Peyer's patch (tissue), 4 donors: ENCODE measurements around the gene LTBR. TPM values are rescaled to one million over a fixed set of nuclear protein-coding genes. Genes with fewer than 3 reads are reported as not detected.

Experiments used
- DNase-seq, 3 donors: peaks; one replicate each; pipeline ENCODE4 v3.0.0-alpha.2; 2017 to 2019
- H3K27ac ChIP-seq, 4 donors: fragments of 200-600 bp; sonication (generic); one replicate each; pipeline ENCODE4 v1.5.1; 2016 to 2019
- H3K27me3 ChIP-seq, 2 donors: fragments of 200-600 bp; sonication (generic); one replicate each; pipeline ENCODE4 v1.5.1; 2019
- H3K36me3 ChIP-seq, 3 donors: fragments of 200-600 bp; sonication (generic); one replicate each; pipeline ENCODE4 v1.5.1; 2016 to 2019
- H3K4me1 ChIP-seq, 4 donors: fragments of 200-600 bp; sonication (generic); one replicate each; pipeline ENCODE4 v1.5.1; 2016 to 2019
- H3K4me3 ChIP-seq, 4 donors: fragments of 200-600 bp; sonication (generic); 1 replicate in 3 of 4; 2 replicates in 1 of 4; pipeline ENCODE4 v1.5.1; 2016 to 2019; ENCODE audit warnings: mild to moderate bottlenecking in 1 of 4
- H3K9me3 ChIP-seq, 4 donors: fragments of 200-600 bp; sonication (generic); one replicate each; pipeline ENCODE4 v1.5.1; 2016 to 2019; ENCODE audit warnings: mild to moderate bottlenecking in 1 of 4
- CTCF ChIP-seq, 6 experiments: fragments of 450-650 bp in 4 of 6; fragments of 200-600 bp in 2 of 6; sonication (generic) in 1 of 6; IDR thresholded peaks; one replicate each; pipeline ENCODE4 v1.5.1; 2017 to 2019; ENCODE audit warnings: antibody characterized with exemption in 6 of 6, mild to moderate bottlenecking in 3 of 6, moderate library complexity in 1 of 6
- POLR2A ChIP-seq, 2 donors: fragments of 450-650 bp; IDR thresholded peaks; one replicate each; pipeline ENCODE4 v1.5.1; 2017; ENCODE audit warnings: antibody characterized with exemption in 2 of 2, mild to moderate bottlenecking in 2 of 2, moderate library complexity in 2 of 2
- total RNA-seq, 4 donors: library from RNA; depleted of rRNA; stranded (reverse); fragments of >200 nt; gene quantifications; one replicate each; pipeline ENCODE4 v1.1.0, GENCODE V29; 2016

The LTBR gene
- total RNA-seq, 4 donors from 2014 or later, result 113 to 313 (median 294) TPM

- TF ChIP-seq CTCF (IDR thresholded peaks at IDR 0.05), result no peak
- Histone ChIP-seq H3K4me1 (peaks cover 9 to 49% (median 14%) of the 10 kb centered on the region in 4 donors), H3K27ac (peak overlapping the region in 1 of 4 donors; percentile 25), H3K36me3 (no peaks in the 10 kb centered on the region), H3K9me3 (no peaks in the 10 kb centered on the region), H3K4me3 (no peak overlapping the region), H3K27me3 (no peaks in the 10 kb centered on the region)
- DNase-seq, result no peak
Observed at GRCh38 chr12:6380141-6381121, 3.5 kb upstream of the LTBR start.

- DNase-seq, result peak in 1 of 3 donors; percentile 31
- Histone ChIP-seq H3K27me3 (no peaks in the 10 kb centered on the region), H3K27ac (peak overlapping the region in 1 of 4 donors; percentile 93), H3K36me3 (peaks cover 0 to 14% (median 0%) of the 10 kb centered on the region in 3 donors), H3K4me3 (no peak overlapping the region), H3K4me1 (peaks cover 7 to 48% (median 9%) of the 10 kb centered on the region in 4 donors), H3K9me3 (no peaks in the 10 kb centered on the region)
- TF ChIP-seq POLR2A (IDR thresholded peaks at IDR 0.05) (no peak), CTCF (IDR thresholded peaks at IDR 0.05) (no peak)
Observed at GRCh38 chr12:6382371-6382770, 1.6 kb upstream of the LTBR start.

GRCh38 chr12:6382982-6383381, 980 bp upstream of the LTBR start:
- Histone ChIP-seq H3K9me3 (no peaks in the 10 kb centered on the region), H3K4me1 (peaks cover 3 to 46% (median 9%) of the 10 kb centered on the region in 4 donors), H3K27me3 (no peaks in the 10 kb centered on the region), H3K36me3 (peaks cover 0 to 19% (median 0%) of the 10 kb centered on the region in 3 donors), H3K27ac (peak overlapping the region; percentile 77 to 93 (median 90)), H3K4me3 (peak overlapping the region in 2 of 4 donors; percentile 83 to 85)
- DNase-seq, result peak in 1 of 3 donors; percentile 45
- TF ChIP-seq POLR2A (IDR thresholded peaks at IDR 0.05) (no peak), CTCF (IDR thresholded peaks at IDR 0.05) (no peak)

- no peaks in the 10 kb centered on the region for H3K27me3 ChIP-seq
- H3K9me3 ChIP-seq, result no peaks in the 10 kb centered on the region
- H3K27ac ChIP-seq, result peak overlapping the region; percentile 77 to 93 (median 90)
- DNase-seq, result peak in 1 of 3 donors; percentile 73
- TF ChIP-seq CTCF (IDR thresholded peaks at IDR 0.05) (no peak), POLR2A (IDR thresholded peaks at IDR 0.05) (peak; percentile 23 to 45)
- H3K4me1 ChIP-seq, result peaks cover 3 to 47% (median 9%) of the 10 kb centered on the region in 4 donors
- H3K4me3 ChIP-seq, result peak overlapping the region; percentile 38 to 85 (median 76)
- H3K36me3 ChIP-seq, result peaks cover 0 to 29% (median 0%) of the 10 kb centered on the region in 3 donors
Observed at GRCh38 chr12:6384499-6385436, 806 bp downstream of the LTBR start.

- H3K27me3 ChIP-seq, result no peaks in the 10 kb centered on the region
- peaks cover 0 to 37% (median 0%) of the 10 kb centered on the region in 3 donors for H3K36me3 ChIP-seq
- peaks cover 3 to 60% (median 9%) of the 10 kb centered on the region in 4 donors for H3K4me1 ChIP-seq
- TF ChIP-seq POLR2A (IDR thresholded peaks at IDR 0.05), result no peak
- no peak for TF ChIP-seq CTCF (IDR thresholded peaks at IDR 0.05)
- peak overlapping the region in 1 of 4 donors; percentile 5 for H3K27ac ChIP-seq
- DNase-seq, result no peak
- H3K9me3 ChIP-seq, result no peaks in the 10 kb centered on the region
- H3K4me3 ChIP-seq, result peak overlapping the region in 1 of 4 donors; percentile 83
Observed at GRCh38 chr12:6386038-6386437, 2.1 kb downstream of the LTBR start.
